Measurements from ENCODE around the gene LNPK. TPM values are rescaled to one million over a fixed set of nuclear protein-coding genes. Genes with fewer than 3 reads are reported as not detected.

Gene LNPK
- total and polyA plus RNA-seq, 2 of the 4 experiments (the other 2 are of a cell fraction): 18.7 to 48.6 TPM

DNA sequence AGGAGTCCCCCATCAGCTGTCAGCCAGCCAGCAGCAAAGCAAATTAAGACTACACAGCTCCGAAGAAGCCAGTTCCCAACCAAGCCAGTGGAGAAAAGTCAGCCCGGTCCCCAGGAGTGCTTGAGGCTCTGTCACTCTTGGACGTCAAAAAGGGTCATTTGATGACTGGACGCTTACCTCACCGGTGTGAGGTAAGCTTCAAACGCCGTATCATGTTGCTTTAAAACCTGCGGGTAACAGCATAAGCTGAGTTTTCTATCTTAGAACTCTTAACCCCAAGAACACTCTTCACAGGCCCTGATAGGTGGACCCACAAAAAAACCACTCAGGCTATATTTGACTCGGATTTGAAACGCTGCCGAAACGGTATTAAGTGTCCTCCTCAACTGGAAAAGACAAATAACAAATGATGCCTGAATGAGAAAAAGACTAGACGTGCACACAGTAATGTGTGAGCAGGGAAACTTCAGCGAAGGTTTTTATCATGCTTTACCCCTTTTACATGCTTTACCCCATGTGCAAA, 682 bp upstream of the LNPK start:
- no peak overlapping the region for H2BK5ac ChIP-seq (ENCODE audit: low read depth, low read length, poor library complexity, severe bottlenecking)
- no peak overlapping the region for H2AK9ac ChIP-seq (replicated peaks; ENCODE audit: low read depth, low read length, poor library complexity)
- peak overlapping the region; percentile 72; the same call in 1 of the 2 replicates for H3K23ac ChIP-seq (ENCODE audit: low read depth, low read length)
- peak overlapping the region; percentile 81 to 95 for H4K8ac ChIP-seq (ENCODE audit: low read depth in 2 of 2, low read length in 2 of 2)
- H2BK120ac ChIP-seq (ENCODE audit: low read depth, low read length): peak overlapping the region; percentile 12; the same call in 1 of the 2 replicates
- peak; percentile 27 for DNase-seq
- TF ChIP-seq, protein P1, sequence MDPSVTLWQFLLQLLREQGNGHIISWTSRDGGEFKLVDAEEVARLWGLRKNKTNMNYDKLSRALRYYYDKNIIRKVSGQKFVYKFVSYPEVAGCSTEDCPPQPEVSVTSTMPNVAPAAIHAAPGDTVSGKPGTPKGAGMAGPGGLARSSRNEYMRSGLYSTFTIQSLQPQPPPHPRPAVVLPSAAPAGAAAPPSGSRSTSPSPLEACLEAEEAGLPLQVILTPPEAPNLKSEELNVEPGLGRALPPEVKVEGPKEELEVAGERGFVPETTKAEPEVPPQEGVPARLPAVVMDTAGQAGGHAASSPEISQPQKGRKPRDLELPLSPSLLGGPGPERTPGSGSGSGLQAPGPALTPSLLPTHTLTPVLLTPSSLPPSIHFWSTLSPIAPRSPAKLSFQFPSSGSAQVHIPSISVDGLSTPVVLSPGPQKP (IDR thresholded peaks at IDR 0.05; ENCODE audit: borderline replicate concordance, low read depth, low read length): no peak
- TF ChIP-seq BHLHE40 (IDR thresholded peaks at IDR 0.05; ENCODE audit: low read depth, low read length): no peak
- TF ChIP-seq, protein P2, sequence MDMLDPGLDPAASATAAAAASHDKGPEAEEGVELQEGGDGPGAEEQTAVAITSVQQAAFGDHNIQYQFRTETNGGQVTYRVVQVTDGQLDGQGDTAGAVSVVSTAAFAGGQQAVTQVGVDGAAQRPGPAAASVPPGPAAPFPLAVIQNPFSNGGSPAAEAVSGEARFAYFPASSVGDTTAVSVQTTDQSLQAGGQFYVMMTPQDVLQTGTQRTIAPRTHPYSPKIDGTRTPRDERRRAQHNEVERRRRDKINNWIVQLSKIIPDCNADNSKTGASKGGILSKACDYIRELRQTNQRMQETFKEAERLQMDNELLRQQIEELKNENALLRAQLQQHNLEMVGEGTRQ (IDR thresholded peaks at IDR 0.05; ENCODE audit: low read depth, low read length): no peak
- TF ChIP-seq RAD21 (IDR thresholded peaks at IDR 0.05; ENCODE audit: low read length): no peak
- no peak for TF ChIP-seq NFE2L2 (IDR thresholded peaks at IDR 0.05; ENCODE audit: low read depth, low read length)
- TF ChIP-seq RFX5 (IDR thresholded peaks at IDR 0.05; ENCODE audit: low read depth, low read length): no peak
- TF ChIP-seq CTCF (conservative IDR thresholded peaks at IDR 0.05; ENCODE audit: low read depth, low read length): no peak
- no peak for TF ChIP-seq RCOR1 (IDR thresholded peaks at IDR 0.05; ENCODE audit: insufficient replicate concordance, low read length)
- no peak for TF ChIP-seq MAFK (IDR thresholded peaks at IDR 0.05; ENCODE audit: low read depth, low read length)
- TF ChIP-seq MAZ (IDR thresholded peaks at IDR 0.05; ENCODE audit: borderline replicate concordance, low read depth, low read length): no peak
- TF ChIP-seq MXI1 (IDR thresholded peaks at IDR 0.05; ENCODE audit: borderline replicate concordance, low read depth, low read length): no peak
- no peak for TF ChIP-seq CEBPB (IDR thresholded peaks at IDR 0.05; ENCODE audit: low read depth, low read length)
- TF ChIP-seq SMC3 (IDR thresholded peaks at IDR 0.05; ENCODE audit: low read depth, low read length): no peak
- H3K18ac ChIP-seq (ENCODE audit: low read depth, low read length): no peak overlapping the region
- no peaks in the 10 kb centered on the region for H3K9me3 ChIP-seq (ENCODE audit: control insufficient read depth, insufficient read depth, low read length)
- peak overlapping the region; percentile 64 for H4K5ac ChIP-seq (ENCODE audit: low read depth, low read length)
- no peaks in the 10 kb centered on the region for H3K9me1 ChIP-seq (ENCODE audit: insufficient read depth, low read length)
- H4K91ac ChIP-seq (ENCODE audit: insufficient read depth, low read depth, low read length): 0 out of 2 replicates have a peak overlapping the region, but pooled peaks have one; percentile 53
- no TSS peak for BruUV-seq (replicated peaks)
- H2BK15ac ChIP-seq (ENCODE audit: low read depth, low read length): no peak overlapping the region
- peak overlapping the region; percentile 96 for H2AFZ ChIP-seq (replicated peaks; ENCODE audit: low read length, poor library complexity)
- peak overlapping the region; percentile 47 for H3K14ac ChIP-seq (replicated peaks; ENCODE audit: low read depth, low read length)
- H3K4me3 ChIP-seq (ENCODE audit: insufficient read depth, low read depth, low read length): peak overlapping the region; percentile 76
- no peaks in the 10 kb centered on the region; the same call in 1 of the 2 replicates for H3K4me1 ChIP-seq (ENCODE audit: control insufficient read depth, insufficient read depth, low read length)
- peak; percentile 18 for ATAC-seq (ENCODE audit: low read depth)
- ChIA-PET POLR2A (ENCODE audit: unreplicated experiment) (no interaction called here), CTCF (no interaction called here)
- H3K79me1 ChIP-seq (ENCODE audit: low read depth in 1 of 2, low read length in 2 of 2): peaks cover 4 to 20% of the 10 kb centered on the region in 2 experiments; a peak in 3 of 4 replicates
- no peak overlapping the region for H2BK20ac ChIP-seq (ENCODE audit: low read depth, low read length)
- no peaks in the 10 kb centered on the region for H4K20me1 ChIP-seq (ENCODE audit: insufficient read depth, low read length)
- H3K56ac ChIP-seq (ENCODE audit: extremely low read depth, insufficient read depth, low read length): peak overlapping the region; percentile 80; the same call in 1 of the 2 replicates
- 15% methylated on average over 4 of the region's 14 CpGs; no CpG with 5 or more reads in 1 of the 2 experiments for WGBS, 2 experiments (ENCODE audit: extremely low coverage in 2 of 2, insufficient read length in 1 of 2)
- peak overlapping the region; percentile 59 for H3K4ac ChIP-seq (ENCODE audit: low read depth, low read length)
- H3K27ac ChIP-seq (ENCODE audit: insufficient read depth, low read length): no peak overlapping the region; the same call in 1 of the 2 replicates
- H3K4me2 ChIP-seq (ENCODE audit: low read depth, low read length): peak overlapping the region; percentile 87
- H3K36me3 ChIP-seq (ENCODE audit: control insufficient read depth, insufficient read depth, low read length): no peaks in the 10 kb centered on the region
- H2AK5ac ChIP-seq (ENCODE audit: low read depth, low read length): no peak overlapping the region
- peak overlapping the region; percentile 74 for H3K9ac ChIP-seq (ENCODE audit: low read depth, low read length)
- H3K27me3 ChIP-seq (ENCODE audit: control insufficient read depth, insufficient read depth, low read length): no peaks in the 10 kb centered on the region
- dilution Hi-C loops (cut with HindIII; ENCODE audit: low sequenced_read_pairs, unreplicated experiment): no loop called here
- in situ Hi-C loops (cut with MboI; ENCODE audit: low sequenced_read_pairs): no loop called here
- intact Hi-C loops (cut with micrococcal nuclease): loop anchor here (2.0 to 5.0 kb wide), 2 partner anchors 160 to 312 kb away; no protein-coding TSS in a partner anchor
